Parathyroid adenoma (tissue), 2 donors: ENCODE measurements around the gene MT1E.

Source experiments
- H2AFZ ChIP-seq: fragments of 300-600 bp; sonication (generic); one replicate; pipeline ENCODE4 v1.7.0; 2017; ENCODE audit warnings: antibody characterized with exemption, mild to moderate bottlenecking
- H3K27ac ChIP-seq: fragments of 300-600 bp; sonication (generic); one replicate; pipeline ENCODE4 v1.7.0; 2017
- H3K27me3 ChIP-seq: fragments of 300-600 bp; sonication (generic); one replicate; pipeline ENCODE4 v1.7.0; 2017; ENCODE audit warnings: low read length; ENCODE audit not compliant: control insufficient read depth, insufficient read depth
- H3K36me3 ChIP-seq: fragments of 300-600 bp; sonication (generic); one replicate; pipeline ENCODE4 v1.7.0; 2017; ENCODE audit warnings: low read length; ENCODE audit not compliant: control insufficient read depth, insufficient read depth
- H3K4me1 ChIP-seq: fragments of 300-600 bp; sonication (generic); one replicate; pipeline ENCODE4 v1.7.0; 2017; ENCODE audit warnings: control low read depth
- H3K4me2 ChIP-seq: fragments of 300-600 bp; sonication (generic); one replicate; pipeline ENCODE4 v1.7.0; 2017; ENCODE audit warnings: low read length
- H3K4me3 ChIP-seq: fragments of 300-600 bp; sonication (generic); one replicate; pipeline ENCODE4 v1.7.0; 2017; ENCODE audit warnings: low read depth, low read length
- H3K79me2 ChIP-seq: fragments of 300-600 bp; sonication (generic); one replicate; pipeline ENCODE4 v1.7.0; 2017; ENCODE audit warnings: control low read depth
- H3K9ac ChIP-seq: fragments of 300-600 bp; sonication (generic); one replicate; pipeline ENCODE4 v1.7.0; 2017; ENCODE audit warnings: mild to moderate bottlenecking
- H3K9me3 ChIP-seq: fragments of 300-600 bp; sonication (generic); one replicate; pipeline ENCODE4 v1.7.0; 2017; ENCODE audit warnings: low read length; ENCODE audit not compliant: control insufficient read depth
- TF ChIP-seq, protein P1 (sequence below): fragments of 300-600 bp; sonication (generic); IDR thresholded peaks from one replicate; pipeline ENCODE4 v1.7.0; 2017; ENCODE audit warnings: antibody characterized with exemption, mild to moderate bottlenecking
- donor health status: primary hyperparathyroidism.

Gene MT1E

DNA sequence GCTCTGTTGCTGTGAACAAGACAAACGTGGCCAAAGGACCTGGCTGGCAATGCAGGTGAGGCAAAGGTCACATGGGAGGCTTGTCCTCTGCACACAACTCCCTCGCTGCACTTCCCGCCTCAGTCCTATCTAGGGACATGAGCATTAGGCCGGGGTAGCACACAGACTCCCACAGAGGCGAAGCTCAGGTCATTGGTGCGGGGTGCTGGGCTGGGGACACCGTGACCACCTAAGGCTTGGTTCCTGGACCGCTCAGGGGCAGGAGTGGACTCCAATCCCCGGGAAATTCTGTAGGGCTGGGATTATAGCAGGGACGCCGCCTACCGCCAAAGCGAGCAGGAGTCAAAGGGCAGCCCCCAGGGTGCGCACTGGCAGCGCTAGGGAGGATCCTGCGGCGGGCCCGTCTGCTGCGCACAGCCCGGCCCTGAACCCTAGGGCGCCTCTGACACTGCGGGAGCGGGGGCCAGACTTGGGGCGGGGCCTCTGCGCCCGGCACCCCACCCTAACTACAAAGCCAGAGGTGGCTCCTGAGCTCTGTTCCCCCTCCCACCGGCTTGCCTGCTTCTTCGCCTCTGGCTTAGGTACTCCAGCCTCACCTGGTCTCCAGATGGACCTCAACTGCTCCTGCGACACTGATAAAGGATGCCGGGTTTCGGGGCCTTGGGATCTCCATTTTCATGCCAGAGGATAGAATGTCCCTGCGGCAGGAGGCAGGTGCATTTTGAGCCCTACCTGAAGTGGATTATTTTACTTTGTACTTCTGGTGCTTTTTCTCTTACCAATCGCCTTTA, 22.3 kb downstream of the MT1E start:
- Histone ChIP-seq H3K9me3 (no peaks in the 10 kb centered on the region), H3K4me1 (peaks cover 4% of the 10 kb centered on the region), H3K27ac (no peak overlapping the region), H3K36me3 (no peaks in the 10 kb centered on the region), H2AFZ (no peak overlapping the region), H3K79me2 (no peaks in the 10 kb centered on the region), H3K27me3 (no peaks in the 10 kb centered on the region), H3K4me2 (no peak overlapping the region), H3K4me3 (no peak overlapping the region), H3K9ac (no peak overlapping the region)
- TF ChIP-seq, protein P1, sequence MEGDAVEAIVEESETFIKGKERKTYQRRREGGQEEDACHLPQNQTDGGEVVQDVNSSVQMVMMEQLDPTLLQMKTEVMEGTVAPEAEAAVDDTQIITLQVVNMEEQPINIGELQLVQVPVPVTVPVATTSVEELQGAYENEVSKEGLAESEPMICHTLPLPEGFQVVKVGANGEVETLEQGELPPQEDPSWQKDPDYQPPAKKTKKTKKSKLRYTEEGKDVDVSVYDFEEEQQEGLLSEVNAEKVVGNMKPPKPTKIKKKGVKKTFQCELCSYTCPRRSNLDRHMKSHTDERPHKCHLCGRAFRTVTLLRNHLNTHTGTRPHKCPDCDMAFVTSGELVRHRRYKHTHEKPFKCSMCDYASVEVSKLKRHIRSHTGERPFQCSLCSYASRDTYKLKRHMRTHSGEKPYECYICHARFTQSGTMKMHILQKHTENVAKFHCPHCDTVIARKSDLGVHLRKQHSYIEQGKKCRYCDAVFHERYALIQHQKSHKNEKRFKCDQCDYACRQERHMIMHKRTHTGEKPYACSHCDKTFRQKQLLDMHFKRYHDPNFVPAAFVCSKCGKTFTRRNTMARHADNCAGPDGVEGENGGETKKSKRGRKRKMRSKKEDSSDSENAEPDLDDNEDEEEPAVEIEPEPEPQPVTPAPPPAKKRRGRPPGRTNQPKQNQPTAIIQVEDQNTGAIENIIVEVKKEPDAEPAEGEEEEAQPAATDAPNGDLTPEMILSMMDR, result no peak

- TF ChIP-seq, protein P1, result no peak
- no peak overlapping the region for H3K4me3 ChIP-seq
- no peaks in the 10 kb centered on the region for H3K36me3 ChIP-seq
- H3K27me3 ChIP-seq, result no peaks in the 10 kb centered on the region
- H3K4me1 ChIP-seq, result no peaks in the 10 kb centered on the region
- no peak overlapping the region for H3K4me2 ChIP-seq
- no peak overlapping the region for H2AFZ ChIP-seq
- no peak overlapping the region for H3K27ac ChIP-seq
- no peak overlapping the region for H3K9ac ChIP-seq
- no peaks in the 10 kb centered on the region for H3K9me3 ChIP-seq
- no peaks in the 10 kb centered on the region for H3K79me2 ChIP-seq
Observed at GRCh38 chr16:56649271-56649670, 23.7 kb downstream of the MT1E start.

DNA sequence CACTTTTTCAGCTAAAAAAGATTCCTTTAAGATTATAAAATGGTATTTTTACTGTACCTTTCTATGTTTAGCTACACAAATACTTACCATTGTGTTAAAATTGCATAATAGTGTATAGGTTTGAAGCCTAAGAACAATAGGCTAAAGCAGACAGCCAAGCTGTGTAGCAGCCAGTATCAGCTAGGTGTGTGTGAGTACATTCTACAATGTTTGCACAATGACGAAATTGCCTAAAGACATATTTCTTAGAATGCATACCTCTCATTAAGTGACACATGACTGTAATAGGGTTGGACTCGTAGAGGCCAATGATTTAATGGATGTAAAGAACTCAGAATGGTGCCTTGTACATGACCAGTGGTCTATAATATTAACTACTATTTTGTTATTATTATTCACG, 24.2 kb downstream of the MT1E start:
- Histone ChIP-seq H3K4me2 (no peak overlapping the region), H3K4me3 (no peak overlapping the region), H3K4me1 (no peaks in the 10 kb centered on the region), H3K36me3 (no peaks in the 10 kb centered on the region), H3K27ac (no peak overlapping the region), H3K9me3 (no peaks in the 10 kb centered on the region), H2AFZ (no peak overlapping the region), H3K27me3 (no peaks in the 10 kb centered on the region), H3K79me2 (no peaks in the 10 kb centered on the region), H3K9ac (no peak overlapping the region)
- TF ChIP-seq, protein P1, result no peak

- Histone ChIP-seq H3K9me3 (no peaks in the 10 kb centered on the region), H3K27me3 (no peaks in the 10 kb centered on the region), H3K79me2 (no peaks in the 10 kb centered on the region), H2AFZ (no peak within 1 kb of the TSS), H3K27ac (no peak within 1 kb of the TSS), H3K4me2 (no peak within 1 kb of the TSS), H3K9ac (no peak within 1 kb of the TSS), H3K4me3 (no peak within 1 kb of the TSS), H3K4me1 (peaks cover 3% of the 10 kb centered on the region), H3K36me3 (no peaks in the 10 kb centered on the region)
- TF ChIP-seq, protein P1, result no peak
Observed at GRCh38 chr16:56651586-56651985, 26.0 kb downstream of the MT1E start, which contains the start of gene MT1B. MT1B (plus strand) TSS chr16:56651886; CDS start chr16:56651954, 68 bp downstream.

DNA sequence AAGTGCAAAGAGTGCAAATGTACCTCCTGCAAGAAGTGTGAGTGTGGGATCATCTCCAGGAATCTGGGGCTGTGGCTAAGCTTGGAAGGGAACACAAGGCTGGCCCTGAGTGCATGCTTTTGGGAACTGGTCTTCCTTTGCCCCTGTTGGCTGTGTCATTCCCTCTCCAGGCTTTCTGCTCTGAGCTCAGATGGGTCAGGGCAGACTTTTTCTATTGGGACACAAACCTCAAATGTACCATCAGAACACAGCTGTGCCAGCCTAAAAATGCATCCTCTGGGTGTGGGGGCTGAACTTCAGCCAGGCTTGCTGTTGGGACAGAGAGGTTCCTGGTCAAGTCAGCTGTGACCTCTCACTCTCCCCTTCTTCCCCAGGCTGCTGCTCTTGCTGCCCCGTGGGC, 27.0 kb downstream of the MT1E start:
- TF ChIP-seq, protein P1, result no peak
- Histone ChIP-seq H3K9me3 (no peaks in the 10 kb centered on the region), H2AFZ (no peak overlapping the region), H3K36me3 (no peaks in the 10 kb centered on the region), H3K9ac (no peak overlapping the region), H3K4me1 (peaks cover 3% of the 10 kb centered on the region), H3K4me2 (no peak overlapping the region), H3K27ac (no peak overlapping the region), H3K79me2 (no peaks in the 10 kb centered on the region), H3K27me3 (no peaks in the 10 kb centered on the region), H3K4me3 (no peak overlapping the region)
